Activated CD4-positive, alpha-beta T cell treated with anti-CD3 and anti-CD28 coated beads, Interleukin-2, Interleukin-6, amounts not matched to agents 100 ng/mL and 50 ng/mL, durations not matched to agents 16 hours and 8 hours (primary cell): ENCODE data around the gene IFI44L.

Experiments used
- DNase-seq: peaks from one replicate; pipeline ENCODE4 v3.0.0-alpha.2; 2020

Gene IFI44L

DNA sequence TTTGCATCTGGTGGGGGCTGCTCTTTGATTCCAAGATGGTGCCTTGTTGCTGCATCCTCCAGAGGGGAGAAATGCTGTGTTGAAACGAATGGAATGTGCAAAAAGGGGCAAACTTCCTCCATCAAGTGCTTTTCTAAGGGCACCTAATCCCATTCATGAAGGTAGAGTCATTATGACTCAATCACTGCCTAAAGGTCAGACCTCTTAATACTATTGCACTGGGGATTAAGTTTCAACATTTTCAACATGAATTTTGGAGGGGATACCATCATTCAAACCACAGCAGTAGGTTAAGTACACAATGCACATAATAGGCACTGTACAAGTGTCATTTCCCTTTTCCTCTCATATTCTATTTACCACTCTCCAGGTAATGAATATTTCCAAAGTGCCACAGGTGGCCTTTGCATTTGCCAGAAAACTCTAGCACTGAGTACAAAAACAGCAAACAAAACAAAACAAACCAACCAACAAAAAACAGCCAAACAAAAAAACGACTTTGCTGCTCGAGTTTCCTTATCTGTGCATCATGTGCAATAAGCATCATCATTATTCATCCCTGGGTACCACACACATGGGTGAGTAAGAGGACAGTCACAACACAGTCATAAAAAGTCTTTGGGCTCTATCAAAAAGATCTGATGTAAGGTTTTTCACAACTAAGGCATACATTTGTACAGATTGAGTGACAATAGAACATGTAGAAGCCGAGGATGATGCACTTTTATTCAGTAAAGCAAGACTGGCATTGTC is 71.9 kb downstream of the IFI44L start:
- no peak for DNase-seq
